GM21390 (cell line): ENCODE measurements around the gene UBE2N.
"Not testable (repeated sequence)": the region's sequence is repeated elsewhere in the genome, so short reads cannot be mapped to it uniquely, and the experiment has no call there.

ENCODE experiments used
- ATAC-seq: cut with Tn5 transposase; IDR thresholded peaks from one replicate; pipeline ENCODE4 v1.9.1; 2021; ENCODE audit not compliant: unreplicated experiment

Gene UBE2N

GRCh38 chr12:93447555-93448290, 6.0 kb upstream of the UBE2N start:
- ATAC-seq: no peak

- no peak for ATAC-seq
Measured at GRCh38 chr12:93443576-93443975, 1.8 kb upstream of the UBE2N start.

GRCh38 chr12:93442411-93443340, 929 bp upstream of the UBE2N start:
- ATAC-seq: no peak

GRCh38 chr12:93441081-93441616, 598 bp downstream of the UBE2N start:
- no peak for ATAC-seq

- no peak for ATAC-seq
Measured at GRCh38 chr12:93440043-93440835, 1.5 kb downstream of the UBE2N start.

- ATAC-seq: no peak
Measured at GRCh38 chr12:93438266-93439050, 3.3 kb downstream of the UBE2N start.

- no peak for ATAC-seq
Measured at GRCh38 chr12:93434256-93434865, 7.4 kb downstream of the UBE2N start.

GRCh38 chr12:93432031-93432430, 9.7 kb downstream of the UBE2N start:
- ATAC-seq: not testable (repeated sequence)

GRCh38 chr12:93430280-93430679, 11.5 kb downstream of the UBE2N start:
- no peak for ATAC-seq

GRCh38 chr12:93429852-93430251, 11.9 kb downstream of the UBE2N start:
- no peak for ATAC-seq

- no peak for ATAC-seq
Measured at GRCh38 chr12:93429448-93429847, 12.3 kb downstream of the UBE2N start.

GRCh38 chr12:93427779-93428564, 13.8 kb downstream of the UBE2N start:
- no peak for ATAC-seq

GRCh38 chr12:93426412-93426805, 15.3 kb downstream of the UBE2N start:
- no peak for ATAC-seq

- no peak for ATAC-seq
Measured at GRCh38 chr12:93425736-93426411, 15.9 kb downstream of the UBE2N start.

GRCh38 chr12:93422050-93422449, 19.7 kb downstream of the UBE2N start:
- ATAC-seq: no peak

- ATAC-seq: no peak
Measured at GRCh38 chr12:93419388-93420034, 22.2 kb downstream of the UBE2N start.

- no peak for ATAC-seq
Measured at GRCh38 chr12:93417967-93418480, 23.7 kb downstream of the UBE2N start.
